NCI-H1436 treated with DMSO at 0.1 percent for 48 hours (cell line): Measurements from ENCODE around the gene PNPO.
A peak's percentile ranks its signal among the peaks of the same experiment; 100 is the strongest.
"Not testable (repeated sequence)": the region's sequence is repeated elsewhere in the genome, so short reads cannot be mapped to it uniquely, and the experiment has no call there.

ENCODE experiments used
- DNase-seq: peaks from one replicate; lab custom pipeline; 2025; lab: John Stamatoyannopoulos, UW

PNPO gene

DNA sequence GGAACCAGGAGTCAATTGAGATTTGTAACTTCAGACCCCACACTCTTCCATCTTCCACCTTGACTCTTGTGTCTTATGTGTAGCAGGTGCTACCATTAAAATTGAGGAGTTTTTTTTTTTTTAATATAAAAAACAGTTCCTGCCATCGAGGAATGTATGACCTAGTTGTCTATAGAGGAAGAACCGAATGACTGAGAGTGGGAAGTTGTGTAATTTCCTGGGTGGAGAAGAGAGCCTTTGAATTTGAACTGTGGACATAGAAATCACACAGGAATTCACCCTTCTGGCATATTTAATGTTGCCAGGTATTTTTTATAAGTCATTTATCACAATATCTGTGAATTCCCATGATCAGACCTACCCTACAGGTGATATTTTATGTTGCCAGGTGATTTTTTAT lies 23.4 kb upstream of the PNPO start:
- no peak for DNase-seq

DNA sequence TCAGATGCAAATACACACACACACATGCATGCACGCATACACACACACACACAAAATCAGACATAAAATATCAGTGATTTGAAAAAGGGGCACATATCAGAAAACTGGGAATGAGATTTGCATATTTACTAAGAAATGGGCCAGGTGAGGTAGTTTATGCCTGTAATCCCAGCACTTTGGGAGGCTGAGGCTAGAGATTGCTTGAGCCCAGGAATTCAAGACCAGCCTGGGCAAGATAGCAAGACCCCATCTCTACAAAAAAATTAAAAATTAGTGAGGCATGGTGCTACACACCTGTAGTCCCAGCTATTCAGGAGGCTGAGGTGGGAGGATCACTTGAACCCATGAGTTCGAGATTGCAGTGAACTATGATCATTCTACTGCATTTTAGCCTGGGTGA lies 22.4 kb upstream of the PNPO start:
- DNase-seq, result no peak

DNA sequence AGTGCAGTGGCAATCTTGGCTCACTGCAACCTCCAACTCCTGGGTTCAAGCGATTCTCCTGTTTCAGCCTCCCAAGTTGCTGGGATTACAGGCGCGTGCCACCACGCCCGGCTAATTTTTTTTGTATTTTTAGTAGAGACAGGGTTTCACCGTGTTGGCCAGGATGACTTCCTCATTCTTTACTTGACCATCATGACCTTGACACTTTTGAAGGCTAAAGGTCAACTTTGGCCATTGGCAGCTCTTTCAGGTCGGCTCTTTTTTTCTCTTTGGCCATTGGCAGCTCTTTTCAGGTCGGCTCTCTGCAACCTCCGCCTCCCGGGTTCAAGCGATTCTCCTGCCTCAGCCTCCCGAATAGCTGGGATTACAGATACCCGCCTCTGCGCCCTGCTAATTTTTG lies 21.5 kb upstream of the PNPO start:
- not testable (repeated sequence) for DNase-seq

DNA sequence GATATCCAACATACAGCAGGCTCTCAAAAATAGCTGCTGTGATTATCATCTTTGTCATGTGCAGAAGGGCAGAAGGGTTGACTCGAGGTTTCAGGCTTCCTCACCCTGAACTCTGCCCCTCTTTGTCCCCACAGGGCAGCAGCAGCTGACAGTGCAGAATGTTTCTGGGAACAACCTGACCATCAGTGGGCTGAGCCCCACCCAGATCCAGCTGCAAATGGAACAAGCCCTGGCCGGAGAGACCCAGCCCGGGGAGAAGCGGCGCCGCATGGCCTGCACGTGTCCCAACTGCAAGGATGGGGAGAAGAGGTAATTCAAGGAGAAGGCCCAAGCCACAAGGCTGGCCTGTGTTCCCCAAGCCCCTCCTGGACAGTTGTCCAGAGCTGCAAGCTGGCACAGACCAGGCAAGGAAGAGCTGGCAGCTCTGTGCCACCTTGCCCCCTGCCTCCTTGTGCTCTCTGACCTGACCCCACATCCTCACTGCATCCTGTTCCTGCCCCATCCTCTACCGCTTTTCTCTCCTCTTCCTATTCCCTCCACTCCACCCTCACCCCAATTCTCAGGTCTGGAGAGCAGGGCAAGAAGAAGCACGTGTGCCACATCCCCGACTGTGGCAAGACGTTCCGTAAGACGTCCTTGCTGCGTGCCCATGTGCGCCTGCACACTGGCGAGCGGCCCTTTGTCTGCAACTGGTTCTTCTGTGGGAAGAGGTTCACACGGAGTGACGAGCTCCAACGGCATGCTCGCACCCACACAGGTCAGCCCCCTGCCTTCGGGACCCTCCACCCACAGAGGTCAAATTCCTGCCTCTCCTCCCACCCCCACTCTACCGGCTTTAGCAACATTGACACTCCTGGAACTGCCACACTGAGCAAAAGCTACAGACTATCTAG lies 16.3 kb upstream of the PNPO start:
- no peak for DNase-seq

DNA sequence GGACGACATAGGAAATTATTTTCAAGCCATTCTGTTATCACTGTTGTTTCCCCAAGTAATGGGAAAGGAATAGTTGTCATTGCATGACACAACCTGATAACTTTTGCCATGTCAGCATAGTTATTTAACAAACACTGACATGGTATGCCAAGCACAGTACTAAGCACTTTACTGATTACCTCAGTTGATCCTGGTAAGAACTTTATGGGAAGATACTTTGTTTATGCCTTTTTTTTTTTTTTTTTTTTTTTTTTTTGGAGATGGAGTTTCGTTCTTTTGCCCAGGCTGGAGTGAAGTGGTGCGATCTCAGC lies 15.7 kb upstream of the PNPO start:
- DNase-seq, result no peak

DNA sequence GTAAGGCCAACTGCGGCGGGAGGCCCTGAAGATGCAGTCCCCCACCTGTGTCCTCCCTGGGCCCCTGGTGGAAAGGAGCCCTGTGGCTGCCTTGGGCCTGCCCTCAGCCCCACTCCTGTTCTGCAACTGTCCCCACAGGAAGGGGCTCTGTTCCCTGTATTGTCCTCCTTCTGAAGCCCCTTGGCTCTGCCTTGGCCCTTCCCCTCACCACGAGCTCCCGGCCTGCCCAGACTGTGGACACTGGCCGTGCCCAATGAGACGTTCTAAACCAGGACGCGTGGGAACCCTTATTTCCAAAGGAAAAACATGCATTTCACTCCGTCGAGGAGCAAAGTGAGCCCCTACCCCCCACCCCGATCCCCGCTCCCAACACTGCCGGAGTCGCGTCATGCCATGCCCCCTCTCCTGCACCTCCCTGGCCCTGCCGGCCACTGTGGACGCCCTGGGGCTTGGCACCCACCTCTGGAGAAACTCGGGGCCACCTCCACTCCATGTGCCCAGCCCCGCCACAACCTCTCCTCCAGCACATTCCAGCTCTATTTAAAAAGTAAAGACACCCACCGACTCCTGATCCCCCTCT lies 13.5 kb upstream of the PNPO start:
- DNase-seq, result no peak

DNA sequence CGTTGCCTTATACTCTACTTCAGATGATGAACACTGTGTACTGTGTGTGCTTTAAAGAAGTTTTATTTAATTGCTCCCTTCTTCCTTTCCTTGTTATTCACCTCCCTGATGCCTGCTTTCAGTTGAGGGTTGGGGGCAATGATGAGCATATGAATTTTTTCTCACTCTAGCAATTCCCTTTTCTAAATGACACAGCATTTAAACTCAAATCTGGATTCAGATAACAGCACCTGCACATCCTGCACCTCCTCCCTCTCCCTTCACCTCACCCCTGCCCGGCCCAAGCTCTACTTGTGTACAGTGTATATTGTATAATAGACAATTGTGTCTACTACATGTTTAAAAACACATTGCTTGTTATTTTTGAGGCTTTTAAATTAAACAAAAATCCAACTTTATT lies 13.0 kb upstream of the PNPO start:
- DNase-seq, result no peak

DNA sequence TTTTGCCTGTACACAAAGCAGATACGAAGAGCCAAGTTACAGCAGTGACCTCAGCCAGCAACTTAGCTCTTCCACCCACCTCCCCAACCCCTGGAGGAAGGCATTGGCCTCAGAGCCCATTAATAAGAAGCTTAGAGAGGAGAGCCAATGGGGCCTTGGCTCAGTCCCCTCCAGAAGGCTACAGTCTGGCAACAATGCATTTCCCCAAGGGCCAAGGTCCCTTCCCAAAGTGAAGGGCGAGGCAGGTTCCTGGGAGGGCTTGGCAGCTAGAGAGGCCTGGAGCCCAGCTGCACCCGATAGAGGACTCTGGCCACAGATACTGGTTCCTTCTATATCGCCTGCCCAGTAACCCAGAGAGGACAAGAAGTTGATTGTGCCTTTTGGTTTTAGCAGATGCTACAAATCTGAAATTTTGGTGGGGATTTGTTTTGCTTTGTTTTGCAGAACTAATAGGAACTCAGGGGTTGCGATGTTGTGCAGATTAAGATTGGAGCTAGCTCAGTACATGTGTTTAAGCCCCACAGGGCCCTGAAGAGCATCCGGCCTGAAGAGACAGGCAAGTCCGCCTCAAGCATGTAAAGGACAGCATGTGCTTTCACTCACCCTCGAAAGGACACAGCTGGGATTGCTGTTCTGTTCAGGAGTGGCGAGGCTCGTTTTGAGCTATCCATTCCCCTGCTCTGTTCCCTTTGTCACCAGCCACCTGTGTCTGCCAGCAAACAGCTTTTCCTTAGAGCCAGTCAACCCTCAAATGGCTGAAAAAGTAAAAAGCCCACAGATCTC lies 12.0 kb upstream of the PNPO start:
- DNase-seq, result no peak

DNA sequence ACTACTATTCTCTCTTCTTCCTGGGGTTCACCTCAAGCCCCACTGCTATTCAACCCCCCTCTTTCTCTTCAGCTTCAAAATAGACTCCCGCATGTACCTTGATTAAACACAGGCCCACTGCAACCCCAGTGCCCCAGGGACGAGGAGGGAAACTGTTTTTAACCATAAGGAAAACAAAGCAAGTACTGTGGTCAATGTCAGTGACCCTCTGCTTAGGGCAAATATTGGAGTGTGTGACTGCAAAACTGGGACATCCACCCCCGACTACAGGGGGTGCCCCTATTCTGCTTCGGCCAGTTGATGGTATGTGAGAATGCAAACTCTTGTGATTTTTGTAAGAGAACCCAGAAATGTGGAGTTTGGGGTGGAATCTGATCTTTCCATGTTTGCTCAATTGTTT lies 9.5 kb upstream of the PNPO start:
- no peak for DNase-seq

DNA sequence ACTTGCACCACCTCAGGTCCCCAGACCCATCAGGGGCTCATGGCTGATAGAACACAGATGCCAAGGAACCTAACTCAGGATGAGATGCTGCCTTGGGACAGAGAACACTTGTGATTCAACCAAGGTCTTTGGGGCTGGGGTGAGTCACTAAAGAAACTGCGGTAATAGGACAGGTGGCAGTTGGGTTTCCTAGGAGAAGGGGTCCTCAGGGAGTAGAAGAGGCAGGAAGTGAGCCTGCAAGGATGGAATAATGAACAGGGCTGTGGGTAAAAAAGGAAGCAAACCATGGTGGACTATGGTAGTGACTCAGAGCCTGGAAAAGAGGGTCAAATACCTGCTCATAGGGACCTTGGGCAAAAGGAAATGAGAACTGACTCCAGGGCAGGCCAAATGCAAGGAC lies 6.5 kb upstream of the PNPO start:
- DNase-seq, result no peak

DNA sequence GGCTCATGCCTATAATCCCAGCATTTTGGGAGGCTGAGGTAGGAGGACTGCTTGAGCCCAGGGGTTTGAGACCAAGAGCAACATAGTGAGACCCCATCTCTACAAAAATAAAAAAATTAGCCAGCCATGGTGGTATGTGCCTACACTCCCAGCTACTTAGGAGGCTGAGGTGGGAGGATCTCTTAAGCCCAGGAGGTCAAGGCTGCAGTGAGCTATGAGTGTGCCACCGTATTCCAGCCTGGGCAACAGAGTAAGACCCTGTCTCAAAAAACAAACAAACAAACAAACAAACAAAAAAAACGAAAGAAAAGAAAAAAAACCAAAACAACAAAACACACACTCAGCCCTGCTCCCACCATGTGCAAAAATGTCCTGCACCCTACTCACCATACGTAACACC lies 5.9 kb upstream of the PNPO start:
- DNase-seq, result not testable (repeated sequence)

DNA sequence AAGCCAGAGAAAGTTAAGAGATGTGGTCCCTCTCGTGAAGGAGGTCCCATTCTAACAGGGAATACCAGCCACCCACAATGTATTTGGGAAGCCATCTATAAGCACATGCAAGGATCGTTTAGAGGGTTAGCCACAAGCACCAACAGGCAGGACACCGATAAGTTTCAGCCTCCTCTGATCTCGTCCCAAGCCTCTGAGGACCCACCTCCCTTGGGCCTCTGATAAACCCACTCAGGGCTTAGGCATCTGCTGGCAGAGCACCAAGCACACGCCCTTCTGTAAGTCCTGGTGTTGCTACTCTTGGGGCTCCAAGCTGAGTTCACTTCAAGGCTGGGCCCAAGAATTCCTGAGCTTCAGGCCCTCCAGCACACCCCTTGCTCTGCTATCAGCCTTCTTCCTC lies 5.4 kb upstream of the PNPO start:
- DNase-seq, result no peak

DNA sequence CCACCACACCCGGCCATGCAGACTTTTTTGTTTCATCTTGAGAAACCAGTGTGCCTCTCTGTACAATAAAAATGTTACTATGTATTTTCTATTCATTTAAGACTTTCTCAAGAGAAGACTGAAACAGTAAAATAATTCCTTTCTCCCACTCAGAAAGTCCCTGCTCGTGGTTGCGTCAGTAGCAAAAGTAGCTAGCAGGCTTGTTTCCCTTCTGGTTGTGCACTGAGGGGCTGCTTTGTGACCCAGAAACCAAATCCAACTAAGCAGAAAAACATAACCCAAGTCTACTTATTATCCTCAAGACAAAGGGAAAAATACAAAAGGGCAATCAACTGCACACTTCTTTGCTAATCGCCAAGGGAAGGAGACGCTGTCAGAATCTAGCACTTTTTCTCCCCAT lies 3.4 kb upstream of the PNPO start:
- no peak for DNase-seq

DNA sequence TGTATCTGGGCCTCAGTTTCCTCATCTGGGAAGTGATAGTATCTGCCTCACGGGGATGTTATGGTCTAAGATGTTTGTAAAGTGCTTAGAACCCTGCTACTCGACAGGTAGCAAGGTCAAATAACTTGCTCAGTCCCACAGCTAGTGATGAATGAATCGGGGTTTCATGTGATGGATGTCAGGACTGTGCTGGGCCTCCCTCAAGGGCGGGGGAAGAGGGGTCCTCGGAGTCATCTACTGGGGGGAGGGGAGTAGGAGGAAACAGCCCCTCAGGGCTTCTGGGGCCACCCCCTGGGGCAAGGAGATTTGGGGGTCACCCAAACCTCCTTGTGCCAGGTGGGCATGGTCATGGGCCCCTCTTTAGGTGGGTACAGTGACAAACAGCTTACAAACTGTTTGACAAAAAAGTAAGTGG lies 732 bp downstream of the PNPO start:
- no peak for DNase-seq

DNA sequence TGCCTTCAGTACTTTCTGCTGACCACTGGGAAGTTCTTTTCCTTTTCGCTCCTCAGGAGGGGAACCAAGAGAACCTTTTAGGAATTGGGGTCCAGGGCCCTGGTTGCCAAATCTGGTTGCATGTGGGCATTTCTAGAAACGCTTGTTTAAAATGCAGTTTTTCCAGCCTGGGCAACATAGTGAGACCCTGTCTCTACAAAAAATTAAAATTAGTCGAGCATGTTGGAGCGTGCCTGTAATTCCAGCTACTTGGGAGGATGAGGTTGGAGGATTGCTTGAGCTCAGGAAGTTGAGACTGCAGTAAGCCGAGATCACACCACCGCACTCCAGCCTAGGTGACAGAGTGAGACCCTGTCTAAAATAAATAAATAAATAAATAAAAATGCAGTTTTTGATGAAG lies 1.2 kb downstream of the PNPO start:
- no peak for DNase-seq

DNA sequence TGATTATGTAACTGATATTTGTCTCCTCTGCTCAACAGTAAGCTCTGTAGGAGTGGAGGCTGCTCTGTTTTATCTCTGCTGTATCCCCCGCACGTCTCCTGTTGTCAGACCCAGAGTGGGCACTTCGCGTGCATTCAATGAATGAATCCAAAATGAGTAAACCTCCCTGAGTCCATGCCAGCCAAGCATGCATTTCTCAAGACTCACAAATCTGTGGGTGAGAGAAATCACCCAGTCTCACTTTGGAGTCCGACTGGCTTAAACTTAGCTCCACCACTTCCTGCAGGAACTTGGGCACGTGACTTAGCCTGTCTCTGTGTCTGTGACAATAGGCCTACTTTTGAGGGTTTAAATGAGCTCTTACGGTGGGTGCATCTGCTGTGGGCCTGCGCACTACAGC lies 3.7 kb downstream of the PNPO start:
- no peak for DNase-seq

DNA sequence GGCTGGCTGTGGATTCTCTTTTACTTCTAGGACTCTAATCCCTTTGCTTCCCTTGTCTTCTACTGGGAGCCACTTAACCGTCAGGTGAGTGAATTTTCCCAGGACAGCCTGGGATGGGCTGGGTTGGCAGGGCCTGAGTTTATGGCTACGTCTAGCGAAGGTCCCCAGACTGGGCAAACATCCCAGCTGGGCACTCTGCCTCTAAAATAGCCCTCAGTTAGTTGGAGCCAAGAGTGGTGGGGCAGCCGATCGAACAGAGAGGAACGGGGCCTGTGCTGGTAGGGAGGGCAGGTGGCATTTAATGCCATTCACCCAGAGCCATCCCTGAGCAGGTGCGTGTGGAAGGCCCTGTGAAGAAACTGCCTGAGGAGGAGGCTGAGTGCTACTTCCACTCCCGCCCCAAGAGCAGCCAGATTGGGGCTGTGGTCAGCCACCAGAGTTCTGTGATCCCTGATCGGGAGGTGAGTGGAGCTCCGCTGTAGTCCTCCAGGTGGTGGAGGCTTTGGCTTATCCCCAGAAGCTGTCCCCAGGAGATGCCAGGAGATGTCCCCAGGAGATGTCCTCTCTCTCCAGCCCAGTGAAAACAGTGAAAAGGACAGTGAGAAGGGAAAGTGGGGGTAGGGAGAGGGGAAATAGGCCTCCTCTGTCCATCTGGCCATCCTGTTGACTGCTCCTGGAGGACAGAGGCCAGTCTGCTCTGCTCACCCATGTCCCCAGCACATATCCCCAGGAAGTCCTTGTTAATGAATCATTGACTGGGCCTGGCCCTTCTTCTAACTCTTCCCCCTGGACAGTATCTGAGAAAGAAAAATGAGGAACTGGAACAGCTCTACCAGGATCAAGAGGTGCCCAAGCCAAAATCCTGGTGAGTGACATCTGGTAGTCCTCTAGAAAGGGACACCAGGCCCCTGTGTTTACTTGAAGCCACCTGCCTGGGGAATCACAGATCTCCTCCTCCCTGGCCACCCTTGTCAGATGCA lies 4.4 kb downstream of the PNPO start:
- DNase-seq, result no peak

DNA sequence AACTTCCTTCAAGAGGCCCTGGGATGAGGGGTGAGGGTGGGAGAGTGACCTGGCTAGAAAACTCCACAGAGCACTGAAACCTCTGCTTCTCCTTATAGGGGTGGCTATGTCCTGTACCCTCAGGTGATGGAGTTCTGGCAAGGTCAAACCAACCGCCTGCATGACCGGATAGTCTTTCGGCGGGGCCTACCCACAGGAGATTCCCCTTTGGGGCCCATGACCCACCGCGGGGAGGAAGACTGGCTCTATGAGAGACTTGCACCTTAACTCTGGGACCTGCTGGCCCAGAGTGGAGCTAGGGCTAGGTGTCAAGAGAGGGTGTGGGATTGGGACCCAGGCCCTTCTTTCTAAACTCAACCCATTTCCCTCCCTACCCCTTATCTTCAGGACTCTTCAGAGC lies 5.1 kb downstream of the PNPO start:
- no peak for DNase-seq

DNA sequence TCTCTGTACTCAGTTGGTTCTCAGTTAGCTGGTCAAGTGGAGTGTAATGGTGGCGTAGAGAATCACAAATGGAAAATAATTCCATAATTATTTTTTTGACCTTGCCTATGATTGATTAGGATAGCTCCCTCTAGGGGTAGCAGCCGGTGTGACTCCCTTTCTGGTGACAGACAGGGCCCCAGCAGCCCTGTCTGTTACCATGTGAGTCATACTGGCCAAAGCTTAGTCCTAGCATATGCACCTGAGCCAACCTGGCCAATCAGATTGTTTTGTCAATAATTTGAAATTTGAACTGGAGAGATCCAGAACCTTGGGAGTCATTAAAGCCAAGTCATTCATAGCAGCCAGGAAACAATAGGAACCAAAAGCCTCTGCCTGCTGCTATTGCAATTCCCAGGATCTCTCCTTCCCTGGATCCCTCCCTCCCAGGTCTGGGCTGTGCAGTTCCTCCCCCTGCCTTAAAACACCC lies 5.6 kb downstream of the PNPO start:
- DNase-seq, result peak; percentile 53

DNA sequence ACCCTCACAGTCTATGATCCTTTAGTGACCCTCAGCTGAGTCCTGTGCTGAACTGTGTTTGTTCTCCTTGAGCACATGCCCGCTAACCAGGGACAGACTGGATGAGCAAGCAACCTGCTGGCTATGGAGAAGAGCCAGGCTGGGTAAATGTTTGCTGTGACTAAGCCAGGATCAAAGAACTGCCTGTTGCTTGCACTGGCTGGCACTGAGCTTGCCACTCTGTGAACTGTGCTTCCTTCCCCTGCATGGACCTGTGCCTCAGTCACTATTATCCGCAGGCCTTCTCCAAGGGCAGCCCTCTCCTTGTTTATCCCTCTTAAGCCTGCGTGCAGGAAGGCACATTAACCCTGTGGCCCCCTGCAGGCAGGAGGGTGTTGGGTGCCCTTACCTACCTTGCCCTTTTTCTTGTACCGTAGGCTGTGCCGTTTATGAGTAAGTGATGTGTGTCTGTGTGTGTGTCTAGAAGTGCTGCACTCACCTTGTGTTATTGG lies 7.4 kb downstream of the PNPO start:
- no peak for DNase-seq

DNA sequence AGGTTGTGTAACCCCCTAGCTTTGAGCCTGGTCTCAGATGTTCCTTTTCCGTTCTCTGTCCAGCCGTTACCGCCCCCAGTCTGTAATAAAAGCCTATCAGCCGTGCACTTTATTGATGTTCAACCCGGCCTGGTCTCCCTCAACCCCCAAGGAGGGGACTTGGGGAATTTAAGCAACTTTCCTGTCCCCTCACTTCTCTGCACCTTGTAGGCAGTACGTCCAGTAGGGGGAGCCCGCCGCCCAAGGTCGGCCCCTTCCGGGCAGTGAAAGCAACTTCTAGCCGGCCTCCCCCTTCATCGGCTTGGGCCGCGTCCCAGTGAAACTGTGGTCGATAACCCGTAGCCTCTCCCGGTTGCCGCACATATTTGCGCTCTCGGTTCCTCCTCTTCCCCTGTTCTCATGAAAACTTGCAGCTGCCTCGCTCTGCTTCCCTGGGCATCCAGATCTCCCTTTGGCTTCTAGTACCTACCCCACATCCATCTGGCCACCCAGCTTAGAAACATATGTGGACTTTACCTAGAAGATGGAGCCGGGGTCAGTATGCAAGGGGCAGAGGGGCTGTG lies 7.9 kb downstream of the PNPO start:
- DNase-seq, result peak; percentile 64
